Measurements from ENCODE around the gene COL6A2.

DNA sequence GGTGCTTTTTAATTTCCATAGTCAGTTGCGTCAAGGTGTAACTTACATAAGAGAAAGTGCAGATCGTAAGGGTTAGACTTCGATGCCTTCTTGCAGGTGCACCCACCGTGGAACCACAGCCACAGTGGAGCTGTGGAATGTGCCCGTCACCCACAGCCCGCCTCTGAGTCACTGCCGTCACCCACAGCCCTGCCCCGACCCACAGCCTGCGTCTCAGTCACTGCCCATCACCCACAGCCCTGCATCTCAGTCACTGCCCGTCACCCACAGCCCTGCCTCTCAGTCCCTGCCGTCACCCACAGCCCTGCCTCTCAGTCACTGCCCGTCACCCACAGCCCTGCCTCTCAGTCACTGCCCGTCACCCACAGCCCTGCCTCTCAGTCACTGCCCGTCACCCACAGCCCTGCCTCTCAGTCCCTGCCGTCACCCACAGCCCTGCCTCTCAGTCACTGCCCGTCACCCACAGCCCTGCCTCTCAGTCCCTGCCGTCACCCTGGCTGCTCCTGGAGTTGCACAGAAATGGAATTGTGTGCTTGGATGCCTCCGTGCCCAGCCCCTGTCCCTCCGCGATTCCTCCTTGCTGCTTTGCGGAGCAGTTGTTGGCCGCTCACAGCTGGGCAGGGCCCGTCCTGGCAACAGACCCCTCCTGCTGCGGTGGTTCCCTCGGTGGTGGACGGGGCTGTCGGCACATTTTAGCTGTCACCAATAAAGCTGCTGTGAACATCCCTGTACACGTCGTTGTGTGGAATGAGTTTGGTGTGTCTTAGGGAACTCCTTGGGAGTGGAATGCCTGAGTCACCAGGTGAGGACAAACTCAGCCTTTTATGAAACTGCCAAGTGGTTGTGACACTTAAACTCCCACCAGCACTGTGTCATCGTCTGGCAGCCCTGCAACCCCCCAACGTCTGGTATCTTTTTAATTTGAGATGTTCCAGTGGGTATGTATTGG lies 44.9 kb upstream of the COL6A2 start:
- TF ChIP-seq RAD21 (conservative IDR thresholded peaks at IDR 0.05 in 1 of 2, IDR thresholded peaks at IDR 0.05 in 1 of 2) (no peak), POLR2A (IDR thresholded peaks at IDR 0.05; ENCODE audit: low read length) (no peak)
- TF ChIP-seq, protein P1, sequence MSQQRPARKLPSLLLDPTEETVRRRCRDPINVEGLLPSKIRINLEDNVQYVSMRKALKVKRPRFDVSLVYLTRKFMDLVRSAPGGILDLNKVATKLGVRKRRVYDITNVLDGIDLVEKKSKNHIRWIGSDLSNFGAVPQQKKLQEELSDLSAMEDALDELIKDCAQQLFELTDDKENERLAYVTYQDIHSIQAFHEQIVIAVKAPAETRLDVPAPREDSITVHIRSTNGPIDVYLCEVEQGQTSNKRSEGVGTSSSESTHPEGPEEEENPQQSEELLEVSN (IDR thresholded peaks at IDR 0.05; ENCODE audit: borderline replicate concordance, low read depth): no peak
- TF ChIP-seq, protein P2, sequence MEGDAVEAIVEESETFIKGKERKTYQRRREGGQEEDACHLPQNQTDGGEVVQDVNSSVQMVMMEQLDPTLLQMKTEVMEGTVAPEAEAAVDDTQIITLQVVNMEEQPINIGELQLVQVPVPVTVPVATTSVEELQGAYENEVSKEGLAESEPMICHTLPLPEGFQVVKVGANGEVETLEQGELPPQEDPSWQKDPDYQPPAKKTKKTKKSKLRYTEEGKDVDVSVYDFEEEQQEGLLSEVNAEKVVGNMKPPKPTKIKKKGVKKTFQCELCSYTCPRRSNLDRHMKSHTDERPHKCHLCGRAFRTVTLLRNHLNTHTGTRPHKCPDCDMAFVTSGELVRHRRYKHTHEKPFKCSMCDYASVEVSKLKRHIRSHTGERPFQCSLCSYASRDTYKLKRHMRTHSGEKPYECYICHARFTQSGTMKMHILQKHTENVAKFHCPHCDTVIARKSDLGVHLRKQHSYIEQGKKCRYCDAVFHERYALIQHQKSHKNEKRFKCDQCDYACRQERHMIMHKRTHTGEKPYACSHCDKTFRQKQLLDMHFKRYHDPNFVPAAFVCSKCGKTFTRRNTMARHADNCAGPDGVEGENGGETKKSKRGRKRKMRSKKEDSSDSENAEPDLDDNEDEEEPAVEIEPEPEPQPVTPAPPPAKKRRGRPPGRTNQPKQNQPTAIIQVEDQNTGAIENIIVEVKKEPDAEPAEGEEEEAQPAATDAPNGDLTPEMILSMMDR (IDR thresholded peaks at IDR 0.05): no peak

All from A549 (cell line).